NCI-H345 treated with DMSO at 0.1 percent for 48 hours (cell line): ENCODE data around the gene MYL7.
"Not testable (repeated sequence)": the region's sequence is repeated elsewhere in the genome, so short reads cannot be mapped to it uniquely, and the experiment has no call there.

ENCODE experiments used
- DNase-seq: peaks from one replicate; lab custom pipeline; 2025; ENCODE audit not compliant: unreplicated experiment; lab: John Stamatoyannopoulos, UW

Gene MYL7

GRCh38 chr7:44141221-44141850 is at the start of gene MYL7:
MYL7 (minus strand) TSS chr7:44141332; CDS start chr7:44141305, 27 bp downstream.
- no peak for DNase-seq

GRCh38 chr7:44189993-44190872 is 49.1 kb upstream of the MYL7 start:
- no peak for DNase-seq

- DNase-seq = no peak
These were observed 48.3 kb upstream of the MYL7 start, which contains the start of gene GCK for GRCh38 chr7:44189286-44189992. GCK (minus strand) TSS chr7:44189439; CDS start chr7:44188953, 486 bp downstream.

- DNase-seq = no peak
These were observed 47.5 kb upstream of the MYL7 start for GRCh38 chr7:44188480-44189225.

- DNase-seq = no peak
These were observed 46.7 kb upstream of the MYL7 start for GRCh38 chr7:44187636-44188416.

- no peak for DNase-seq
These were observed 45.6 kb upstream of the MYL7 start for GRCh38 chr7:44186736-44187135.

- DNase-seq = no peak
These were observed 44.6 kb upstream of the MYL7 start for GRCh38 chr7:44185729-44186128.

GRCh38 chr7:44184873-44185446 is 43.8 kb upstream of the MYL7 start:
- no peak for DNase-seq

GRCh38 chr7:44184206-44184872 is 43.2 kb upstream of the MYL7 start:
- no peak for DNase-seq

GRCh38 chr7:44183386-44183785 is 42.3 kb upstream of the MYL7 start:
- no peak for DNase-seq

- no peak for DNase-seq
These were observed 41.7 kb upstream of the MYL7 start for GRCh38 chr7:44182827-44183226.

- DNase-seq = no peak
These were observed 39.5 kb upstream of the MYL7 start for GRCh38 chr7:44180631-44181030.

GRCh38 chr7:44177570-44178131 is 36.5 kb upstream of the MYL7 start:
- DNase-seq = peak; percentile 42

- no peak for DNase-seq
These were observed 35.4 kb upstream of the MYL7 start for GRCh38 chr7:44176486-44176885.

GRCh38 chr7:44175730-44176129 is 34.6 kb upstream of the MYL7 start:
- DNase-seq = no peak

- not testable (repeated sequence) for DNase-seq
These were observed 33.5 kb upstream of the MYL7 start for GRCh38 chr7:44174694-44174948.

- no peak for DNase-seq
These were observed 33.0 kb upstream of the MYL7 start for GRCh38 chr7:44173911-44174693.

- DNase-seq = peak; percentile 64
These were observed 31.8 kb upstream of the MYL7 start for GRCh38 chr7:44172803-44173424.
